GM21717 (cell line): Measurements from ENCODE around the gene MEGF6.

Experiments
- ATAC-seq: cut with Tn5 transposase; IDR thresholded peaks from one replicate; pipeline ENCODE4 v1.9.1; 2021; ENCODE audit warnings: mild to moderate bottlenecking, moderate library complexity; ENCODE audit not compliant: unreplicated experiment

Gene MEGF6

DNA sequence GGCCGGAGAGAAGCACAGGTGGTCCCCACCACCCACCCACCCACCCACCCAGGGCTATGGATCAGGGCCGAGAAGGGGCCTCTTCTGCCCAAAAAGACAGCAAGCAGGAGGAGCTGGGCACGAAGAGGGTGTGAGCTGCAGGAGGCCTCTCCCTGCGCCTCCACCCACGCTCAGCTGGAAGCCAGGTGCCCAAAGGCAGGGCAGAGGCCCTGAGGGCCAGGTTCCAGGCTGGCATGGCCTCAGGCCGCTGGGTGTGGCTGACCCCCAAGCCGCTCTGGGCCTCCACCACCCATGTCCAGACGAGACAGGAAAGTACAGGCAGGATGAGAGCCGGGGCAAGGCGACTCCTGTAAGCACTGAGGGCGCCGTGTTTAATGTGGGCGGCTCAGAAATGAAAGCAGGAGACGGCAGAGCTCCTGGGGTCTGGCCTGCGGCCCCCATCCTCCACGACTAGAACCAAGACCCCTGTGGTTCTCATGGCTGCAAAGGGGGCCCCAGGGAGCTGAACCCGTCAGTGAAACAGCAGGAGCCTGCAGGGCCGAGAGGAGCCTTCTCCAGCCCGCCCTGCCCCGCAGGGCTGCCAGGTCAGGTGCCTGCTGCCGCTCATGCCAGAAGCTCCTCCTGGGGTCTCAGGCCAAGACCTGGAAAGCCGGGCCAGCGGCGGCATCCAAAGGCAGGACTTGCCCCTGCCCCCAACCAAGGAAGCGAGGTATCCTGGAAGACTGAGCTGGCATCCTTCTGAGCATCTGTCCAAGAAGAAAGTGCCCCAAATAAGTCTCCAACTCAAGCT lies 56.0 kb downstream of the MEGF6 start:
- no peak for ATAC-seq

DNA sequence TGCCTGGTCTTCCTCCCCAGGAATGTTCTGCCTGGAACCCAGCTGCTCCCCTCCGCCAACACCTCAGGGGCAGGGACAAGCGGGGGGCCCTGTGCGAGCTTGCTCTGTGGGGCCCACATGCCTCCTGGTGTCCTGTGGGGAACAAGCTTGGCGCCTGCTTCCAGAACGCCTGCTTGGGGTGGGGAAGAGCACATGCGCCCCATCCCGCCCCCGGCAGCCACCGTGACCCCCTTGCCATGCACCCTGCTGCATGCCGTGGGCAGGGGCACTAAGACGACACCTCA lies 57.4 kb downstream of the MEGF6 start:
- ATAC-seq: no peak

DNA sequence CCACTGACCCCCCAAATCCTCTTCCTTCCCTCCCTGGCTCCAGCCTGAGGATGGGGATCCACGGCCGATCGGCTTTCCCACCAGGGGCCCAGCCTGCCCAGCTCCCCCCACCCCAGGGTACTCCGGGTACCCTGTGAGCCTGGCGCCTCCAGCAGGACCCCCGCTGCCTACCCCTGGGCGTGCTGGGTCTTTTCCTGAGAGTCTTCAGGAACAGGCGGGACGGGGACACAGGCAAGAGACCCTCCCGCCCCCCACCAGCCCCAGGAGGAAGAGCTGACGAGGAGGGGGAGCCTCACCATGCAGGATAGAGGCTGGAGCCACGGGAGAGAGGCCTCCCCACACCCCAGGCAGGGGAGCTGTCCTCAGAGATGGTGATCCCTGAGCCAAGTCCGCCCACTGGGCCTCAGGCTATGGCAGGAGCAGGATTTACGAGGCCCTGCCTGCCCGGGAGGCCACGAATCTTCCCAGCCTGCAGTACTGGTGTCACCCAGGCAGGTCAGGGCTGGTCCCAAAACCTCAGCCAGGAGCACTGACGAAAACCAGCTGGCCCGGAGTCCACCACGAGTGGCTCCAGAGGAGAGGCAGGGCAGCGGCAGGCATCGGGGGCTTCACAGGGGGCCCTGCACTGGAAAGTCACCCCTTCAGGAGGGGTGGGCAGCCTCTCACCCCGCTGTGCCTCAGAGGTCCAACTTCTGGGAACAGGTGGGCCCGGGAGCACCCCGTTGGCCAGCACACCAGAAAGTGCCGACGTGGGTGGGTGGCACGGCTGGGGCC lies 58.0 kb downstream of the MEGF6 start:
- ATAC-seq: no peak

DNA sequence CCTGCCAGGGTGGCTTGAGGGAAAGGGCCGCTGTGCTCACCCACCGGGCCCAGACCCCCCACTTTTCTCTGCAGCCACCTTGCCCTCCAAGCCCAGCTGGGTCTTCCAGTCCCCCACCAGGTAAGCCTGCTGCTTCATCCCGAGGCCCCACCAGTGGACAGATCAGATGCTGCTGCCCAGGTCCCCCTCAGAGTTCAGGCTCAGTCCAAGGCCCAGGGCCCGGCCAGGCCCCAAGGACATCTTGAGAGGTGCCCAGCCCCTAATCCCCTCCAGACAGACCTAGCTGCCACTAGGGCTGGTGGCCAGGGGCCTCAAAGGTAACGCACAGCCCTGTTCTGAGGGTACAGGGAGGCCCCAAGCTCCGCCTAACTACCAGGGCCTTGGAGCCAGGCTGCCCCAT lies 58.6 kb downstream of the MEGF6 start:
- ATAC-seq: no peak

DNA sequence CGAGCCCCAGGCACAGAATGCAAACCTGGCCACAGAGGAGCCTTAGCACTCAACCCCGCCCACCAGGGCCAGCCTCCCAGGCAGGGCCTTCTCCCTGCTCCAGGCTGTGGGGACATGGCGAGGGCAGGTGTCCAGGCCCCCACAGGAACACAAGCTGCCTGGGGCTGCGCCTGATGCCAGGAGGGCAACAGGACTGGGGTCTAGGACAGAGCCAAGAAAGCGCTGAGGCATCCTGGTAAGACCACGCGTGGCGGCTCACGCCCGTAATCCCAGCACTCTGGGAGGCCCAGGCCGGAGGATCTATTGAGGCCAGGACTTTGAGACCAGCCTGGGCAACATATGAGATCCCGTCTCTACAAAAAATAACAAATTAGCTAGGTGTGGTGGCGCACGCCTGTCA lies 59.1 kb downstream of the MEGF6 start:
- ATAC-seq: no peak

DNA sequence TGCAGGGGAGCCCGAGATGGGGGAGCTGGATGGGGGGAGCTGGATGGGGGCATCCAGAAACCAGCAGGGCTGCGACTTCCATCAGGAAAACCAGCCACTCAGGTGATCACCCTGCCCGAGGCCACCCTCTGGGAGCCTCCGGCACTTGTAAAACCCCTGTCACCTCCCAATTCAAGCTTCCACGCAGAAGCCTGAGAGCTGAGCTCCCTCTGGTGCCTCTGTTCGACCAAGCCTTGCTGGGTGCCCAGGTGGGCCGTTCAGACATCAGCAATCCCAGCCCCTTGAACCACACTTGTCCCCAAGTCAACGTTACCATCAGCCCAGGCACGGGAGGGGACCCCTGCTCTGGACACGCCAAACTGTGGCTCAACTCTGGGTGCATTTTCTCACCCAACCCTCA lies 59.6 kb downstream of the MEGF6 start:
- ATAC-seq: no peak

DNA sequence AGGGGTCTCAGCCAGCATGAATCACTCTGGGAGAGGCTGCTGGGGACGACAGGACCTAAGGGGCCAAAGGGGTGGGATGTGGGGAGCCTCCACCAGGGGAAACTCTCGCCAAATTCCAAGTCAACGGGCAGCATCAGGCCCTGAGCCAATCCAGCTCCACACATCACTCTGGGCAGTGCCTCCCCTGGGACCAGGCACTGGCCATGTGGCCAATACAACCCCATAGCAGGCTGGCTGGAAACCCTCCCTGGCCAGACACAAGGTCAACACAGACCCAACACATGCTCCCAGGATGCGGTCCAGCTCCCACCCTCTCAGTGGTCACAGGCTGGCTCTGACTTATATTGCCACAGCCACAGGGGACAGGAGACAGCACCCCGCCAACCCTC lies 60.0 kb downstream of the MEGF6 start:
- ATAC-seq: no peak

DNA sequence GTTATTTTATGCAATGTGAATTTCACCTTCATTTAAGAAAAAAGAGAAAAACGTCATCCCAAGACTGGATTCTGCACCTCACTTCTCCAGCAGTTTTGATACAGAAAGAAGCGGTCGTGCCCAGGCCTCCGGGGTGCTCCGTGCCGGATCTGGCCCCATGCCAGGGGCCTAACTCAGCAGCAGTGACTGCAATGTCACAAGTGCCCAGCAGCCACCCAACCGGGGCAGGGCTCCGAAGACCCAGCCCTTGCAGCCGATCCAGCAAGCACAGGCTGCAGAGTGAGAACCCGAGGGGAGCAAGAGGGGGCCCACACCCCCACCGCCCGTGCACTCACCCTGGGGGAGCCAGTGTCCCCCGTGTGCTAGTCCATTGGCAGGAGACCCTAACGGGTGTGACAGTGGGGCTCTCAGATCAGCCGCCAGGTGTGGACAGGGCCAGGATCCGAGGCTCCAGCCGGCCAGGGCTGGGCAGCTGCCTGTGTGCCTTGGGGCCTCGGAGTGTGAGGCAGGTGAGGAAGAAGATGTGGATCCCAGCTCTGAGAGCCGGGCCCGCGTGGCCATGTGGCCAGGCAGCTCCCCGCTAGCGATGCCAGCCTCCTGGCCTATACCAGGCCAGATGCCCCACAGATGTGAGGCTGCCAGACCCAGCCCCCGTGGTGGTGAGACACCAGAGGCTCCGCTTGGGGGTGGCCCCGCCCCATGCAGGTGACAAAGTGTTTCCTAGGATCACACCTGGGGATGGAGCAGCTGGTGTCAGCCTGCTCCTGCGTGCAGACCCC lies 60.6 kb downstream of the MEGF6 start:
- ATAC-seq: no peak

DNA sequence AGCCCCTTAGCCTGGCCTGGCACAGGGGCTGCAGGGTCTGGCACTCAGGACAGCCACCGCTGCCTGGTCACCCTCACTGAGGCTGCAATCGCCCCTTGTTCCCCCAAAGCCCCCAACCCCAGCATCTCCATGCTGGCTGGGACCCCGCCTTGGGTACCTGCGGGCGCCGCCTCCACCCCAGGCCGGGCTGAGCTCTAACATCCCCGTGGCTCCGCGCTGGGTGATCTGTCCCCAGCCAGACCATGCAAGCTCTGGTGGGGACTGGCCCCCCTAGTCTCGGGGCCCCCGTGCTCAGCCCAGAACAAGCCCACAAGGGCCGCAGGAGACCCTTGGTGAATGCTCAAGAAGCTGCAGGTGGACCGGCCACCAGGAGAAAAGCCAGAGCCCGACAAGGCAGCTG lies 62.4 kb downstream of the MEGF6 start:
- no peak for ATAC-seq

DNA sequence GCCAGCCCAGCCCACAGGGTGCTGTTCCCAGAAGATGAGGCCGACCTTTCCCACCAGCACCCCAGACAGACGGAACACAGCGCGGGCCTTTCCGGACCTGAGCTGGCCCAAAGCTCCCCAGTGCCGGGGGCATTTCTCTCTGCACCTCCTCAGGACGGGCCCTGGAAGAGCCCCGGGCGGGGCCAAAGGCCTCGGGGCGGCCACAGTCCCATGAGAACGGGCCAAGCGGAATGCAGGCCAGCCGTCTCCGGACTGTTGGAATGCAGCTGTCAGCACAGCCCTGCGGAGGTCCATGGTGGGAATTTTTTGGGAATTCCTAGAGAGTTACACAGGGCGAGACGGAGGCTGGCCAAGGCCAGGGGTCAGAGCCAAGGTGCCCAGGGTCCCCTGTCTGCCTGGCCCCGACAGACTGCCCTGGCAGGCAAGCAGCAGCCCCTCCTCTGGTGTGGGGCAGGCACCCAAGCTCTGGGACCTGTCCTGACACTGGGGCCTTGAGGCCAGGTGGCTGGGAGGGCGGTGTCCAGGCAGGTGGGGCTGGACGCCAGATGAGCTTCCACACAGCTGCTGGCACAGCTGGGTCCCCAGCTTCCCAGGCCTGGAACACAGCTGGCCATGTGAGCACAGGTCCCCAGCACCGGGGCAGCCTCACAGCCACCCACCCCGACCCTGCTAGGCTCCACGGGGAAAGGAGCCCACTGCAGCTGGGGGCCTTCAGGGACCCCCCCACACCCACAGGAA lies 63.0 kb downstream of the MEGF6 start:
- ATAC-seq: no peak

DNA sequence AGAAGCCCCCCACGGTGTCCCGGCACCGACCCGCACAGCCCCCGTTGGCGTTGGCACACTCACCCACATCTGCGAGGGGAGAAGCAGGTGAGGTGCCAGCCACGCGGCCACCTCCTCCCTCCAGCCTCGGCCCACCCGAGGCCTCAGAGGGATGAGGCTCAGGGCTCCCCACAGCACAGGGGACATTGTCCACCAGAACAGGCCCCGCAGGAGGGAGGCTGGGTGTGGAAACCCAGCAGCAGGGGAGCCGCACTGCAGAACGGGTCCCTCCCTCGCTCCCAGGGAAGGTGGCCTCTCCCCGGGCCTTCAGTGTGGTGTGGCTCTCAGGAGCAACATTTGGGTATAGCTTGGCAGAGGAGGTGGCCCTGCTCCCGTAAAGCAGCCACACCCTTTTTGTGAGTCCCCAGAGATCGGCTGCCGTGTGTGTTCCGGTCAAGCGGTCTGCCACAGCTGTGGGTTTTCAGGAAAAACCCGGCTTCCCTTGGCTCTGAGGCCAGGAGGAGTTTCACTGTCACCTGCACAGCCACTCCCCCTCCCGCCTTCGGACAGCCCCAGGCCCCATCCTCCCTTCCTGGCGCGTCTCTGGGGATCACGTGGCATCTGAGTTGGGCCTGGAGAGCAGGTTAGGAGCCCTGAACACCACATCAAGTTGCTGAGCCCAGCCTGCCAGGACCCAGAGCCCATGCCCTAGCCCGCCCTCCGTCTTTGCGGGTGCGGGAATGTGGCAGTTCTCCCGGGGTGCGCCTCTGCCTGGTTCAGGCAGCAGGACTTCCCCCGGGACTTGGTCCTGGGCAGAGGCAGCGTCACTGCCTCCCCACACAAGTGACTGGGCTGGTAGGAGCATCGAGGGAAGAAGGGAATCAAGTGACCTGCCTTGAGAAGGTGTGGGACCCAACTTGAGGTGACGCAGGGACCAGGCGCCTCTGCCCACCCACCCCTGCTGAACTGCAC lies 64.0 kb downstream of the MEGF6 start:
- ATAC-seq: no peak

DNA sequence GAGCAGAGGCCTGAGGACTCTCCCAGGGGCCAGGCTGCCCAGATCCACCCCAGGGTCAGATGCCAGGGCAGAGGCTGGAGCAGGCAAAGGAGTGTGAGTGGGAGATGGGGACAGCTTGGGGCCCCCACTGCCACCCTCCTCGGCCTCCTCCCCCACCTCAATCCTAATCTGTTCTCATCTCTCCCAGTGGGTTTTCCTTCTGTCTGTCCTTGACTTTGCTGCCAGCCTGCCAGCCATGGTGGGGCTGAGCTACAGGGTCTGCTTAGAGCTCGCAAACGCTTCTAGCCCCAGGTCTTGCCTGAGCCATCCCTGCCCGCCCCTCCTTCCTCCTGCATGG lies 65.3 kb downstream of the MEGF6 start:
- ATAC-seq: no peak

DNA sequence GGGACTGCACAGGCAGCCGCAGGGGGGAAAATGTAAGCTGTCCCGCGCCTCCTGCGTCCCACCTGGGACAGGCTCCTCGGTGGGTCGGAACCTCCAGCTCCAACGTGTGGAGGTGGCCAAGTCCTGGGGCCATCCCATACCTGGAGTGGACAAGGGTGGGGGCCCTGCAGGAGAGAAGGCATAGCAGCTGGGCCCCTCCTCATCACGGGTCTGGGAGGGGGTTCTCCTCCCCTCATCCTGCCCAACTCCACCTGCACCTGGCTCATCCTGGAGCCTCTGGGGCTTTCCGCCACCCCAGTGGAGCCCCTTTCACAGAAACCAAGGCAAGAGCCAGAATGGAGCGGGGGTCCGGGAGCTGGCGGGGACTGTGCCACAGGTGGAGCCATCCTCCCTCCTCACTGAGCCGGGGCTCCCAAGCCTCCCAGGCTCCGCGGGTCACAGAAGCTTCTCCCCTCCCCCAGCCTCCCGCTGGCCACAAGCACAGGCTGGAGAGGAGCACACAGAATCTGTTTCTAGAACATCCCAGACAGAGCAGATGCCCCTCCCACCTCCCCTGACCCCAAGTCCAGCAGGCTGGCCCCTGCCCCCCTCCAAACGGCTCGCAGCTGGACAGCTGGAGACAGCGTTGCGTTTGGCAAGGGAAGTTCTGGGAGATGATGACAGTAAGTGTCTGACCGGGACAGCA lies 65.8 kb downstream of the MEGF6 start:
- ATAC-seq: no peak

DNA sequence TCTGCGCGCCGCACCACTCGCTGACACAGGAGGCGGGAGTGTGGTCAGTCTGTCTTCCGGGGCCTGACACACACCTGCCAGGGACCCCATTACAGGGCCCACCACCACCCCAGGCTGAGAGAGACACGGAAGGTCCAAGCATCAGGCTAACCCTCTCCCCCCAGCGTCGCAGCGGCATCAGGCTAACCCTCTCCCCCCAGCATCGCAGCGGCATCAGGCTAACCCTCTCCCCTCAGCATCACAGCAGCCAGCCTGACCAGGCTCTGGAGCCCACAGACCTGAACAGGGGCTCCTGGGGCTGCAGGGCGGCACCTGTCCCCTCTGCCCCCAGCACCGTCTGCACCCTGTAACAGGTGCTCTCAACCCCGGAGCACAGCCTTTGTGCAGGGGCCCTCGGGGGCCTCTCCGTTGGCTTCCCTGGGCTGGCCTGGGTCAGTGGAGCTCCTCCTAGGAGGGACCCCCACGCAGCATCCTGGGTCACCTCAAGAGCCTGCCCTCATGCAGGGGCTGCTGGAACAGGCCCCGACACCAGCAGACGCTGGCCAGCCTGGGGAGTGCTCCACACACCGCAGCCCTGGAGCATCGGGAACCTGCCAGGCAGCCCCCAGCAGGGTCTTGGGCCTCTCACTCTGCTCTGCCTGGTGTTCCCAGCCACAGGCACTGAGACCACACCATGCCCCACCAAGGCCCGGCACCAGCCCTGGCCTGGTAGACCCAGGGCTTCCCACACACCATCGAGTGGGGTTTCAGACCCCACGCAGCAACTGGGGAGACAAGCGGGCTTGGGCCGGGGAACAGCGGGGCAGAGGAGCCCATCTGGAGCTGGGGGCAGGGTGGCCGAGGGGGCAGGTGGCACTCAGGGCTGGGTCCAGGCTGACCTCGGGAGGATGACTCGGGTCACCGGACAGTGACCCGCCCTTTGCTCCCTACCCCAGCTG lies 67.0 kb downstream of the MEGF6 start:
- no peak for ATAC-seq

DNA sequence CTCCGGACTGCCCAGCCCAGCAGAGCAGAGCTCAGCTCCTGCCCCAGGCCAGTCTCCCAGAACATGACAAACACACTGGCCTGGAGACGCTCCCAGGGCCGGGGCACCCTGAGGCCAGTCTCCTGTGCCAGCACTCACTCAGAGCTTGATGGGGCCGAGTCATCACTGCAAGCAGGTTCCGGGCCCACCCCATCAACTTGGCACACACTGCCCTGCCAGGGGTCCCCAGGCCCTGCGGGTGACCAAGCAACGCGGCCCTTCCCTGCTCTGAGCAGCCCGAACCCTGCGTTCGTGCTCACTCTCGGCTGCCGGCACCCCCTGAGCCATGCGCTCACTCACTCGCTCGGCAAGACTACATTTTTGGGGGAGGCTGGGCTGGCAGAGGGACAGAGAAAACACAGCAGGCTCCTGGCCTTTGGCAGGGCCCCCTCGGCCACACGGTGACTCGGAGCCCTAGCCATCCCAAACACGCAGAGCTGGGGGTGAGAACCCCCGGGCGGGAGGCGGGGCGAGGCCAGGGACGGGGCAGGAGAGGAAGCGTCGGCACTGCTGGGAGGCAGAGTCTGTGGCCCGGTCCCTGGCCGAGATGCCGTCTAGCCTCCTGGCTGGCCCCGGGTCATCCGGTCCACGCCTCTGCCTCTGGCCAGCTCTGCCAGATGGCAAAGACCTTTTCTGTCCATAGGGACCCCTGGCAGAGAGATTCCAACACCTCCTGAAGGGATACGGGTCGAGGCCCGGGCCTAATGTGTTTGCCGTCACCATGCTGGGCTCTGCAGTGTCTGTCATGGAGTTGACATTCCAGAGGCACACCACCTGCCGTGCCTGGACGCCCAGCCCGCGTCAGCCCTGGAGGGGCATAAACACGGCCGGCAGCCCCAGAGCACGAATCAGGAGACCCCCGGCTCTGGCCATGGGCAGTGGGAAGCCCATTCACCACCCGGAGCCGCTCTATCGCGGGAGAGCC lies 68.0 kb downstream of the MEGF6 start:
- ATAC-seq: no peak

DNA sequence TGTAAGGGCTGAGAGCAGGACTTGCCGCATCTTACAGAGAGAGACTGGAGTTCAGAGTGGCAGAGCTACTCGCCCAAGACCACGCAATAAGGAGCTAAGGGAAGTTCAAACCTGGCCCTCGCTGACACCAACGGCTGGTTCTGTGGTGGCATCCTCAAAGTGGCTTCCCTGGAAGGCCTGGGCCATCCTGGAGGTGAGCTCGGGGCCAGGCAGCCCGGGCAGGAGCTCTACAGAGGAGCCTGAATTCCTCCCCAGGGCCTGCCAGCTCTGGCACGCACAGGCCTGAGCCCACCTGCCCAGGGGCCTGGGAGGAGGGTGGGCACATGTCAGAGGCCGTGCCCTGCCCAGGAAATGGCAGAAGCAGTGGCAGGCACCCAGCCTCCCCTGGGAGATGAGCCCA lies 68.6 kb downstream of the MEGF6 start:
- no peak for ATAC-seq

DNA sequence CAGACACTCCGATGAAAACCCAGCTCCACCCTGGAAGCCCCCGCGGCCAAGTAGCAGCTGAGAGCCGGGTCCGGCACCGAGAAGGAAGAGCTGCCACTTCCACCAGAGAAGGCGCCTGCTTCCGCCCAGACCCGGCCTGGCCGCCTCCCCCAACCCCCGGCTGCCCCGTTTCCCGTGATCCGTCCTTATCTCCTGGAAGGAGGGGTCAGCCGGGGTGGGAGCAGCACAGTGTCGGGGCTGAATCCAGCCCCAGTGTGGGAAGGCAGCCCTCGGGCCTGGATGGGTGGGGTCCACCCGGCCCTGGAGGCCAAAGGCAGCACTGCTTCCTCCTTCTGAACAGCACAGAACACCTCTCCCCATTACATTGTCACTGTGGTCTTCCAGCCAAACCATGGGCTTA lies 69.4 kb downstream of the MEGF6 start:
- no peak for ATAC-seq
